NOMO-1 treated with dmso at 0.1 percent for 144 hours (cell line): ENCODE results near the gene IVD.

Source experiments
- DNase-seq: peaks from one replicate; lab custom pipeline; 2025; ENCODE audit not compliant: unreplicated experiment; lab: John Stamatoyannopoulos, UW

The IVD gene

DNA sequence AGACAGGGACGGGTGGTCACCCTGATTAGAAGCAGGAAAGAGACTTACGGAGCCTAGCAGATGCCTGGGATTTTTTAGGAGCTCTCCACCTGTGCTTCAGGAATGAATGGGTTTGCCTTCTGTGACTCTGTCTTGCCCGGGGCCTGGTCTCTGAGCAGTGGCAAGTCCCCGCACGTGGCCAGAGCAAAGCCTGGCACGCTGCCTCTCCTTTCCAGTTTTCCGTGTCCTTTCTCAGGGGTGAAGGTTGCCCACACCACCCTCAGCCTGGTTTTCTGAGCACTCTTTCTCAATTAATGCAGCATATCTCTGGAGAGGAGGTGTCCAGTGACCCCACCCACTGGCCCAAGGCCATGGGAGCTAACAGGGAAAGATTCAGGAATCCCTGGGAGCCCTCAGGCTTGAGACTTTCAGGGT is 50.7 kb downstream of the IVD start:
- DNase-seq = no peak

DNA sequence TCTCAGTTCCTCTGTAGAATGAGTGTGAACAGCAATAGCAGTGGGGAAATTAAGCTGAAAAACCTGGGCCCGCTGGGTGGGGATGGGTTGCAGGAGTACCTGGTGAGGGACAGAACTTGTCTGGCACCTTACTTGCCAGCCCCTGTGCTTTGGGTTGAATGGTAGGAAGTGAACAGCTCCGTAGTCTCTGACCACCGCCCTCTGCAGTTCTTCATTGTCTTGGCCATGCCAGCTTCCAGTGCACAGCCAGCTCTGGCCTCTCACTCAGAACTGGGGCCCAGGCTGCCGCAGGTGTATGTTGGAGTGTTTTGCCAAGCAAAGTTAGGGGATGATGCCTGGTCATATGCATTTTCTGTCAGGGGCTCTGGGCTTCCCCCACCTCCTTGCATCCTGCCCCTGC is 51.1 kb downstream of the IVD start:
- DNase-seq = no peak

DNA sequence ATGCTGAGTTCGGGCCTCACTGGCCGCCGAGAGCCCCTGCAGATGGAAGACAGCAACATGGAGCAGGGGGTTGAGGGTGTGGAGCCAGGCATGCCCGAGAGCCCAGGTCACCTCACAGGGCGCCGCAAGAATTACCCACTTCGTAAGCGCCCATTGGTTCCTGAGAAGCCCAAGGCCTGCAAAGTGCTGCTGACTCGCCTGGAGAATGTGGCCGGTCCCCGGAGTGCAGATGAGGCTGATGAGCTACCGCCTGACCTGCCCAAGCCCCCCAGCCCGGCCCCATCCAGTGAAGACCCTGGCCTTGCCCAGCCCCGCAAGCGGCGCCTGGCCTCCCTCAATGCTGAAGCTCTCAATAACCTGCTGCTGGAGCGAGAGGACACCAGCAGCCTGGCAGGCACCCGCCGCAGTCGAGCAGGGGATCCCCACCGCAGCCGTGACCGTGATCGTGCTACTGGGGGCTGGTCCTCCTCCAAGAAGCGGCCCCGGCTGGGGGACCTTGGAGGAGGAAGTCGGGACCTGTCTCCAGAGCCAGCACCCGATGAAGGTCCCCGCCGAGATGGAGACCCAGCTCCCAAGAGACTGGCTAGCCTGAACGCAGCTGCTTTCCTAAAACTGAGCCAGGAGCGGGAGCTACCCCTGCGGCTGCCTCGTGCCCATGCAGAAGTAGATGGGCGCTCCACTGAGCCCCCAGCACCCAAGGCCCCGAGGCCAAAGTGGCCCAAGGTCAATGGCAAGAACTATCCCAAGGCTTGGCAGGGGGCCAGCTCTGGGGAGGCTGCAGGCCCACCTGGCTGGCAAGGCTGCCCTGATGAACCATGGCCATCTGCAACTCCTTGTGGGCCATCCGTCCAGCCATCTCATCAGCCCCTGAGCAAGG is 53.1 kb downstream of the IVD start:
- DNase-seq = no peak

DNA sequence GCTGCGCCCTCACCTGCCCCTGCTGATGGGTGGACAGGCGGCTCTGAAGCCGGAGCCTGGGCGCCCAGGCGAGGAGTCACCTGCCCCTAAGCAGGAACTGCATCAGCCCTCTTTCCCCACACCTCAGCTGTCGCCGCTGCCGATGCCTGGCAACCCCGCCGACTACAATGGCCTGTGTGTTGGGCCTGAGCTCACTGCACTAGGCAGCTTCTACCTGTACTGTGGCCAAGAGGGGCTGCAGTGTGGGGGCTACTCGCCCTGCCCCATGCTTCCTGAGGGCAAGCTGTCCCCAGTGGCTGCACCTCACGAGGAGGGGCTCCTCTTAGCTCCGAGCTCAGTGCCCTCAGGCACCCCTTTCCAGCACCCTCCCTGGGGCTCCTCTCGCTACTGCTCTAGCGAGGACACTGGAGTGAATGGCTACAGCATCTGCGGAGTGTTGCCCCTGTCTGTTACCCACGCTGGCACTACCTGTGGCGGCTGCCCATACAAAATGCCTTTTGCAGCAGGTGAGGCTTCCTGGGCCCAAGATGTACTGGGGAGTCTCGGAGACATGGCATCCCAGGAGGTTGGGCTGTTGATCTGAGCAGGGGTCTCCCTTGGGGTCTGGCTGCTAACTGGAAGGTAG is 53.9 kb downstream of the IVD start:
- DNase-seq = no peak

DNA sequence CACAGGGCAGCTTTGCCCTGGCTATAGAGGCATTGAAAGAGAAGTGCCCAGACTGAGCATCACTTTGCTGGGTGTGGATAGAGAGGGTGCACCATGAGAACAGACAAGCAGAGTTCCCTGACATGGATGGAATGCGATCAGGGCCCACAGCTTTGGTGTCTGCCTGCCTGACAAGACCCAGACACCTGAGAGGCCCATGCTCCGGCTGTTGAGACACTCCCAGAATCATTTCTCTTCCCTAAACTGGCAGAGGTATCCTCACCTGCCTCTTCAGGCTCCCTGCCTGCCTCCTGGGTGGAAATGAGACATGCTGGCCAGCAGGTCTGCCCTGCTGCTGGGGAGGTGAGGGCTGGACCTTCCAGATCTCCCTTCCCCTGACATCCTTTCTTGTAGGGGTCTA is 54.8 kb downstream of the IVD start:
- DNase-seq = no peak

DNA sequence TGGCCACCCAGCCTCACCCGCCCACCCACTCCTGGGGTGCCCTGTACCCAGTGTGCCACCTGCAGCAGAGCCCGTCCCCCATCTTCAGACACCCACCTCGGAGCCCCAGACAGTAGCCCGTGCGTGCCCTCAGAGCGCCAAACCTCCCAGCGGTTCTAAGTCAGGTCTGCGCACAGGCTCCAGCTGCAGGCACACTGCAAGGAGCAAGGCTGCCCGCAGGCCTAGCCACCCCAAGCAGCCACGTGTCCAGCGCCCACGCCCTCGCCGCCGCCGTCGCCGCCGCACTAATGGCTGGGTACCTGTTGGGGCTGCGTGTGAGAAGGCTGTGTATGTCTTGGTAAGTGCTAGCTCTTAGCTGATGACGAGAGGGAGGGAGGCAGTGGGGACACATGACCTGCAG is 56.4 kb downstream of the IVD start:
- no peak for DNase-seq

DNA sequence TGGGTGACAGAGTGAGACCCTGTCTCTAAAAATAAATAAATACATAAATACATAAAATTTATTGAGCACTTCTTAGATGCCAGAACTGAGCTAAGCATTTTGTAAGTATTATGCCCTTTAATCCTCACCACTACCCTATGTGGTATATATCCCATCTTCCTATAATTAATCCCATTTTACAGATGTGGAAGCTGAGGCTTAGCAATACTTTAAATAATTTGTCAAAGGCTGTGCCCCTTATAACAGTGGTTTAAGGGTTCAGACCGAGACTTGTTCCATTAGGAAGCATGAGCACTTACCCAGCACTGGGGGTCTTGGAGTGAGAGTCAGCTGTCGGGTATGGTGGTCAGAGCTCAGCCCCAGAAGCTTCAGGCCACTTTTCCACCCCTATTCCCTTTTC is 57.7 kb downstream of the IVD start:
- DNase-seq = no peak

DNA sequence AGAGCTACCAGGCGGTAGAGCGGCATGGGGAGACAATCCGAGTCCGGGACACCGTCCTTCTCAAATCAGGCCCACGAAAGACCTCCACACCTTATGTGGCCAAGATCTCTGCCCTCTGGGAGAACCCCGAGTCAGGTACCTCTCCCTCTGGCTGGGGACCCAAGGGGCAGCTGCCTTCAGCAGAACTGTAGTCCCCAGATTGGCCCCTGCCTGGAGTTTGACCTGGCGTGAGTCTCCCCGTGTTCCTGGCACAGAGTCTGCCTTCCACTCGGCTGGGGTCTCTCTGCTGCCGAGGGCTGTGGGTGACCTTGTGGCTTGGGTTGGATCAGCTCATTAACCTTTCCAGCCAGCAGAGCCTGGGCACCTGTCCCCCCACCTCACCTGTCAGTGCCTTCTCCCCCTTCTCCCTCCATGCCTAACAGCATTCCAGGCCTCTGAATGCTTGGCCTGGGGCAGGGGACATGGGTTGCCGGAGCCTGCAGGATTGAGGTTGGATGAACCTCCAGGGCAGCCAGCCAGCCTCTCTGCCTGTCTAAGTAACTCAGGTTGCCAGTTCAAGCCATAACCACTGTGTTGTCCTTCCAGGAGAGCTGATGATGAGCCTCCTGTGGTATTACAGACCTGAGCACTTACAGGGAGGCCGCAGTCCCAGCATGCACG is 58.4 kb downstream of the IVD start:
- DNase-seq = no peak

DNA sequence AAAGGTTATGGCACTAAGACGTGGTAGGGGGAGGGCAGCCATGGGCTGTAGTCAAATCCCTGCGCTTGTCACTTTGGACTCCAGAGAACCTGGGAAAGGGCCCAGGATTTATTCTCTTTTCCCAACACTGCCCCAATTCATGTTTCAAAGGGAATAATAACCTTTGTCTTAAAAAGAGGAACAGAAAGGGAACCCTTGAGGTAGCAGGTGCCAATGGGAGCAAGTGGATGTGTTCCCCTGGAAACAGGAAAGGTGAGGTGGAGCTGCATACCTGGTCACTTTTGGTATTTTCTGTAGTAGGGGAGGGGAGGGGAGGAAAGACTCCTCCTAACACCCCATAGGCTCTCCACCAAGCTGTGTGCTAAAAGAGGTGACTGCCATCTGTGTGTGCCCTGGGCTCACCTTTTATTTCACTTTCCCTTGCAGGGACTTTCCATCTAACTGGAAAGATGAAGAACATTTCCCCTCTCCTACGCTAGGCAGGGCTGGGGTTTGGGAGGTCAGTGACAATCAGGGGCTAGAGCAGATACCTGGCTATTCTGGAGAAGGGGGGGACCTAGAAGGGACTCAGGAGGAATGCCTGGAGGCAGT is 59.1 kb downstream of the IVD start:
- no peak for DNase-seq

DNA sequence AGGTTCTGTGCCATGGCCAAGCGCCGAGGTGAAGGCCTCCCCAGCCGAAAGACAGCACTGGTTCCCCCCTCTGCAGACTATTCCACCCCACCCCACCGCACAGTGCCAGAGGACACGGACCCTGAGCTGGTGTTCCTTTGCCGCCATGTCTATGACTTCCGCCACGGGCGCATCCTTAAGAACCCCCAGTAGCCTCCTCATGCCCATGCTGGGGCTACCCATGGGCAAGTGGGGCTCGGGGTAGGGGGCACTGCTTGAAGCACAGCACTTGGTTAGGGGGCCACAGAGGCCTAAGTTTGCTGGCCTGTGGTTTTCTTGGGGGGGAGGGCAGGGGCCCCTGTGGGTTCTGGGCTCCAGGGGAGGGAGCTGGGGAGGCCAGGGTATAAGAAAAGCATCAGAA is 60.3 kb downstream of the IVD start:
- DNase-seq = no peak

DNA sequence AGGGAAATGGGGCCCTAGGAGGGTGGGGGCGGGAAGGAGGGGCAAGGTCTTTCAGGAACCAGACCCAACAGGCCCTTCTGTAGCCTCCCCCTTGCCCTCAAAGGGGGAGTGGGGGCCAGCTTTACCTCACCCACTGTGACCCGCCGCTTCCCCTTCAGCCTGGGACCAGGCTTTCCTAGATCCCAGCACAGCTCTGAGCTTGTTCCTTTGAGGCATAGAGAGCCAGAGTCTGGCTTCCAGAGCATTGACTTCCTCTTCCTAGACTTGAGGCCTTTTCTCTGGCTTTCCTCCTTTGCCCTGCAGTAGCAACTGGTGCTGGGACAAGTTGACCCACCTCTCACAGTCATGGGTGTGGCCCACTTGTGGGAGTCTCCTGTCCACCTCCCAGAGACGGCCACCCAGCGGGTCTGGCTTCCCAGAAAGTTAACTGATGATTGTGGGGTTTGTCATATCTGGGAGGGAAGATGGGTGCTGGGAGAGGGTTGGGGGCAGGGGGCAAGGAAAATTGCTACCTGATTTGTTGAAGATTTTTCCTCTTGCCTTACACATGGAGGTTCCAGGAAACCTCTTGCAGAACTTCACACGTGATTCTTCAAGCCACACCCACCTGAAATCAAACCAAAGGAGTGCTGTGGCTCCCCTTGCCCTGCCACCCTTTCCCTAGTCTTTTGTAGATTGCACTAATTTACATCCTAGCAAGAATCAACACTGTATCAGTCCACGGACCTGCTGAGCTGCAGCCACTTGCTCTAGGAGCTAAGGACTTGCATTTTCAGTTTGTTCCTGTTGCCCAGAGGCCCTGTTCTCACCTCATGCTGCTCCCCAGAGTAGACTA is 61.0 kb downstream of the IVD start:
- DNase-seq = no peak

DNA sequence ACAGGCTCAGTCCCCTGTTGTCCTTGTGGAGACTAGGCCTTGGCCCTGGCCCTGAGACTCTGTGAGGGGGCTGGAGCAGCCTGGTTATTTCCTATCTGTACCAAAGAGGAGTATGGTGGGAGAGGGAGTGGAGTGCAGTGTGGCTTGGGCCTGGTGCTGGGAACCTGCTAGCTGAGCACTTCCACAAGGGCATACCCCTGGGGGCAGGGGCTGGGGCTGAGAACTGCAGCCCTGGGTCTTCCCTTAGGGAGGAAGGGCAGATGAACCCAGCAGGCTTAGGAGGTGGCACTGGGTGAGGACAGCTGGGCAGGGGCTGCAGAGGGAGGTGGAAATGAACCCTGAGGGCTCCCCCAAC is 61.6 kb downstream of the IVD start:
- DNase-seq = no peak

DNA sequence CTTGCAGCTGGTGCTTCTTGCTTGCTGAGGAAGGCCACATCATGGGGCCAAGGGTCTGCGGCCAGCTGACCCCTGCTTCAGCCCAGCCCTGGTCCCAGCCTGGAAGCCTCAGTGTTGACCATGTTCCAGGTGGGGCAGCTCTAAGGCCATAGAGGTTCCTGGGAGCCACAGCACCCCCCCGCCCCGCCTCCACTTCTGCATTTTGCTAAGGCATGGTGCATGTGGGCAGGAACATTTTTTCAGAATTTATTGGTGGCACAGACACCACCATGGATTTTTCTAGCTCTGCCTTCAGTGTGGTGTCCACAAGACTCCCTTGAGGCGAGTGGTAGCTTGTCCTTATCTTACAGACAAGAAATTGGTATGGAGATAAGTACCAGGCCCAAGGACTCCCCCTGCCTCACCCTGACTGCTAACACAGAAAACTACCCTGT is 63.3 kb downstream of the IVD start:
- no peak for DNase-seq

DNA sequence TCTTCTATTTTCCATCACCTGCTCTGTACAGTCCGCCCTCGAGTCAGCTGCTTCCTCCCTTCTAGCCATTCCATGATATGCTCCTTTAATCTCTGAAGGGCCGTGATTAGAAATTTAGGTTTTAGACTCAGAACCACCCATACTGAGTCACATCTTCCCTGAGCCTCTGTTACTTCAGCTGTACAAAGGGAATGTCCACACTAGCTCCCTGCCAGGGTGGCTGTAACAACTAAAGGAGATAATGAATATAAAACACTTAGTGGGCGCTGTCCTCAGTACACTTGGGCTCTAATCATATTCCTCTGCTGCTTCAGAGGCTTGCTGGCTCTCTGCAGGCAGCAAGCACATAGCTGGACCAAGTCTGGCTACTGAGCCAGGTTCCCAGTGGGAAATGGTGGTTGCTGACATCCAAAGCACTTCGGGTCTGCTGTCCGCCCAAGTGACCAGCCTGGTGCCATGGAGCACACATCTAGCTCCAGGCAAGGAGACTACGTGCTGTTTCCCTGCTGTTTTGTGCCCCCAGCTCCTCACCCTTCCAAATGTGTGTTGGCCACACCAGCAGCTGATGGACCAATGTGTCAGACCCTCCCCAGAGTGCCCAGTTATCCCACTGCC is 64.3 kb downstream of the IVD start:
- no peak for DNase-seq

DNA sequence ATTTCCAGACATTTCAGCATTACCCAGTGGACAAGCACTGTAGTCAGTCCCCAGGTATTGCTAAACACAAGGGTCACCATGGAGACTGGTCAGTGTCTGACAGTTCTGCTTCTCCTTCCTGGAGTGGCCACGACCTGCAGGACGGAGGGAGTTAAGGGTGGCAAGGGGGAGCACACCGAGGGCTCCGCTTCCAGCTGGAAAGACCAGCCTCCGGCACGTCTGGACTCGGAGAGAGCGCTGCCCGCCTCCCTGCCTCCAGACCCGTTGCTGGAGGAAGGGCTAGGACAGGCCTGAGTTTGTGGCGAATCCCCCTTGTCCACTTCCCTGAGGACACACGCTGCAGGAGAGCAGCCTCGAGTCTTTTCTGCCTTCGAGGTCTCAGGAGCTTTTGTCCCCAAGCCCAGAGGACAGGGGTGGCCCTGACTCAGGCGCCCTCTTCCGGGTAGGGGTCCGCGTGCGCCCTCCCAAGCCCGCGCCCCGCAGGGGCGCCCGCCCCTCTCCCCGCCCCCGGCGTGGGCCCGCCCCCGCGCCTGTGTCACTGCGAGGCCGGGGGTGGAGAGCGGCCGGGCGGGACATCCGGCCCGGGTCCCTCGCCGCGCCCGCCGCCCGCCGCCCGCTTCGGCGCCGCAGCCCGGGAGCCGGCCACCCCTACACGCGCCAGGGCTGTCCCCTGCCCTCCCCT is 65.0 kb downstream of the IVD start, which contains the start of gene CHST14:
Gene CHST14, plus strand, starts transcription at position 562 of the 682 bp plus-strand sequence. CDS start 230 bp downstream, outside the sequence.
- DNase-seq = peak; percentile 16
